ENCODE results near the gene TMEM256.
A peak's percentile ranks its signal among the peaks of the same experiment; 100 is the strongest.

DNA sequence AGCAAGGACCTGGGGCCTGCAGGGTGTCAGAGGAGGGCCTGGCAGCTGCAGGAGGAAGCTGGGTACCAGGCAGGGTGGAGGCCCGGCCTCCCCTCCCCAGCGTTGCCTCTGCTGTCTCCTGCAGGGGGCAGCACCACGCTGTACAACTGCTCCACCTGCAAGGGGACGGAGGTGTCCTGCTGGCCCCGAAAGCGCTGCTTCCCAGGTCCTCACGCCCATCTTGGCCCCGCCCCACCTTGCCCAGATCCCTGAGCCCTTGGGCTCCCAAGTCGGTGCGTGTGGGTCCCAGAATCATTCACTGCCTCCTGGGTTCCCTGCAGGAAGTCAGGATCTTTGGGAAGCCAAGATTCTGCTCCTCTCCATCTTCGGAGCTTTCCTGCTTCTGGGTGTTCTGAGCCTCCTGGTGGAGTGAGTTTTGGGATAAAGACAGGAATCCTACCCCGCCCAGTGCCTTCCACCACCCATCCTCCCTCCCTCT, 47.8 kb downstream of the TMEM256 start:
- TF ChIP-seq, protein P1, sequence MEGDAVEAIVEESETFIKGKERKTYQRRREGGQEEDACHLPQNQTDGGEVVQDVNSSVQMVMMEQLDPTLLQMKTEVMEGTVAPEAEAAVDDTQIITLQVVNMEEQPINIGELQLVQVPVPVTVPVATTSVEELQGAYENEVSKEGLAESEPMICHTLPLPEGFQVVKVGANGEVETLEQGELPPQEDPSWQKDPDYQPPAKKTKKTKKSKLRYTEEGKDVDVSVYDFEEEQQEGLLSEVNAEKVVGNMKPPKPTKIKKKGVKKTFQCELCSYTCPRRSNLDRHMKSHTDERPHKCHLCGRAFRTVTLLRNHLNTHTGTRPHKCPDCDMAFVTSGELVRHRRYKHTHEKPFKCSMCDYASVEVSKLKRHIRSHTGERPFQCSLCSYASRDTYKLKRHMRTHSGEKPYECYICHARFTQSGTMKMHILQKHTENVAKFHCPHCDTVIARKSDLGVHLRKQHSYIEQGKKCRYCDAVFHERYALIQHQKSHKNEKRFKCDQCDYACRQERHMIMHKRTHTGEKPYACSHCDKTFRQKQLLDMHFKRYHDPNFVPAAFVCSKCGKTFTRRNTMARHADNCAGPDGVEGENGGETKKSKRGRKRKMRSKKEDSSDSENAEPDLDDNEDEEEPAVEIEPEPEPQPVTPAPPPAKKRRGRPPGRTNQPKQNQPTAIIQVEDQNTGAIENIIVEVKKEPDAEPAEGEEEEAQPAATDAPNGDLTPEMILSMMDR (IDR thresholded peaks at IDR 0.05; ENCODE audit: insufficient read depth, low read length) = peak; percentile 62
- no peak for TF ChIP-seq POLR2AphosphoS5 (IDR thresholded peaks at IDR 0.05; ENCODE audit: low read depth)
- no peak for TF ChIP-seq GABPA (IDR thresholded peaks at IDR 0.05; ENCODE audit: low read depth)
